HG02642 (cell line): ENCODE data around the gene TLR2.
"Not testable (repeated sequence)": the region's sequence is repeated elsewhere in the genome, so short reads cannot be mapped to it uniquely, and the experiment has no call there.

Experiments used
- ATAC-seq: cut with Tn5 transposase; IDR thresholded peaks from one replicate; pipeline ENCODE4 v1.9.1; 2021; ENCODE audit warnings: mild to moderate bottlenecking; ENCODE audit not compliant: unreplicated experiment, poor library complexity

The TLR2 gene

GRCh38 chr4:153655002-153655541 lies 29.0 kb upstream of the TLR2 start:
- no peak for ATAC-seq

DNA sequence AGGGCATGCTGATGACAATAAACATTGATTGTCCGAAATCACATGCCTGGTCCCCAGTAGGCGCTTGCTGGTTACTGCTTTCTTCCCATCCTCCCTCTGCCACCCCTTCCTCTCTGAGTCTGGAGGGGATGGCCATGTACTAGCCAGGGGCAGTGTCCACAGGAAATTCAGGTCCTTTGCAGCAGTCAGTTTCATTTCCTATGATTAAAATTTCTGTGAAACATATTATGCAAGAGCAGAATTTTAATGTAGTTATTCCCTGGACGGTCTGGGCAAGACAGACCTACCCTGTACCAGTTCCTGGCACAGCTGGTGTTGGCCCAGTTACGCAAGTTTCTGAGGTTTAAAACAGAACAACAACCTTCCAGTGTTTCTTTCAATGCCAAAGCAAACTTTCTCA lies 28.2 kb upstream of the TLR2 start:
- ATAC-seq: no peak

GRCh38 chr4:153661215-153661822 lies 22.8 kb upstream of the TLR2 start:
- no peak for ATAC-seq

- no peak for ATAC-seq
Measured at GRCh38 chr4:153661908-153662307, 22.2 kb upstream of the TLR2 start.

DNA sequence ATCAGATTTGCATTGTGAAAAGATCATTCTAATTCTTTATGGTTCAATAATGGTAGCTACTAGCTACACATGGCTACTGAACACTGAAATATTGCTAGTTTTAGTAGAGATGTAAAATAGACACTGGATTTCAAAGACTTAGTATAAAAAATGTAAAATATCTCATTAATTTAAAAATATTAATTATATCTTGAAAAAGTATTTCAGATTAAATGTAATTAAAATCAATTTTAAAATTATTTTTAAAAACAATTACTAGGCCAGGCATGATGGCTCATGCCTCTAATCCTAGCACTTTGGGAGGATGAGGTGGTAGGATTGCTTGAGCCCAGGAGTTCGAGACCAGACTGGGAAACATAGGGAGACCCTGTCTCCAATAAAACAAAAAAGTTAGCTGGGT lies 20.4 kb upstream of the TLR2 start:
- ATAC-seq: no peak

DNA sequence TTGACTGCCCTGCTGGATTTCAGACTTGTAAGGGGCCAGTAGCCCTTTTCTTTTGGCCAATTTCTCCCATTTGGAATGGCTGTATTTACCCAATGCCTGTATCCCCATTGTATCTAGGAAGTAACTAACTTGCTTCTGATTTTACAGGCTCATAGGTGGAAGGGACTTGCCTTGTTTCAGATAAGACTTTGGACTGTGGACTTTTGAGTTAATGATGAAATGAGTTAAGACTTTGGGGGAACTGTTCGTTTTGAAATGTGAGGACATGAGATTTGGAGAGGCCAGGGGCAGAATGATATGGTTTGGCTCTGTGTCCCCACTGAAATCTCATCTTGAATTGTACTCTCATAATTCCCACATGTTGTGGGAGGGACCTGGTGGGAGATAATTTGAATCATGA lies 17.6 kb upstream of the TLR2 start:
- ATAC-seq: not testable (repeated sequence)

DNA sequence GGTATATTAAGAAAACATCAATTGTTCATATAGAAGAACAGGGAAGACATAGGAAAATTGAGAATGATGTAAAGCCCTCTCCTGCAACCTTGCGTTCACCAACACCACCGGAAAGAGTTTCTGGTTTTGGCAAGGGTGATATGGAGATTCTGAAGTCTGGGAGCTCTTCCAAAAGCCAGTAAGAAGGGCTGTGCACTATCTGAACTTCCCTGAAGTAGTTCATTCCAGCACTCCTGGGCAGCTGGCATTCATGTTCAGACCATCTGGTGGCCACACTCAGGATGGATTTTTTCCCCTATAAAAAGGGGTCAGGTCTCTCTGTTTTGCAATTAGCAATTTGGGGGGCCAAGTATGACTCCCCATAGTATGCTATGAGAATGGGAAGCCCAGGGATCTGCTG lies 15.4 kb upstream of the TLR2 start:
- no peak for ATAC-seq

GRCh38 chr4:153669838-153670237 lies 14.2 kb upstream of the TLR2 start:
- ATAC-seq: no peak

- ATAC-seq: no peak
Measured at GRCh38 chr4:153676486-153676885, 7.6 kb upstream of the TLR2 start.

- ATAC-seq: no peak
Measured at GRCh38 chr4:153676984-153677383, 7.1 kb upstream of the TLR2 start.

DNA sequence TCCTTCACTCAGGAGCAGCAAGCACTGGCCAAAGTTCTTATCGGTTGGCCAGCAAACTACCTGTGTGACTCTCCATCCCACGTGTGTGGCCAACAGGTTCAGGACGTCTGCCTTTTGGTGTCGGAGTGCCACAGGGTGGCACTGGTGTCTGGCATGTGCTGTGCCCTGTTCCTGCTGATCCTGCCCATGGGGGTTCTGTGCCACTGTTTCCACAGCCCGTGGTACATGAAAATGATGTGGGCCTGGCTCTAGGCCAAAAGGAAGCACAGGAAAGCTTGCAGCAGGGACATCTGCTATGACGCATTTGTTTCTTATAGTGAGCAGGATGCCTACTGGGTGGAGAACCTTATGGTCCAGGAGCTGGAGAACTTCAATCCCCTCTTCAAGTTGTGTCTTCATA lies 4.6 kb upstream of the TLR2 start:
- ATAC-seq: no peak

- no peak for ATAC-seq
Measured at GRCh38 chr4:153683763-153684181, 308 bp upstream of the TLR2 start.

DNA sequence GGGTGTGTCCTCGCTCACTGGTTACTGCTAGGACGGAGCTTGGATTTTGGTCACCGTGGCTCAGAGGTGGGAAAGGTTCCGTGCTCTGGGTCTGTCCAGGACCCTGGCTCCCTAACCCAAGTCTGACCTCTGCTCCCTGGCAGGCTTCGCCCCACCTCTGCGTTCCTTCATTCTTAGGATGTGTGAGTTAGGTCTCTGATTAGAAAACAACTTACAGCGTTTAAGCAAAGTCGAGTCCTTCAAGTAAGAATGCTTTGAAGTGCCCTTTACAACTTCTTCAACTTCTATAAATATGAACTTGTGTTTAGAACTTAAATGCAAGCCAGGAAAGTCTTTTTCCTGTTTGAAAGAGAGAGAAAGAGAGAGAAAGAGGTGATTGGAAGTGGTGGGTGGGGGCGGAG lies 891 bp downstream of the TLR2 start:
- ATAC-seq: no peak

DNA sequence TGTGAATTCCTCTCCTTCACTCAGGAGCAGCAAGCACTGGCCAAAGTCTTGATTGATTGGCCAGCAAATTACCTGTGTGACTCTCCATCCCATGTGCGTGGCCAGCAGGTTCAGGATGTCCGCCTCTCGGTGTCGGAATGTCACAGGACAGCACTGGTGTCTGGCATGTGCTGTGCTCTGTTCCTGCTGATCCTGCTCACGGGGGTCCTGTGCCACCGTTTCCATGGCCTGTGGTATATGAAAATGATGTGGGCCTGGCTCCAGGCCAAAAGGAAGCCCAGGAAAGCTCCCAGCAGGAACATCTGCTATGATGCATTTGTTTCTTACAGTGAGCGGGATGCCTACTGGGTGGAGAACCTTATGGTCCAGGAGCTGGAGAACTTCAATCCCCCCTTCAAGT lies 20.4 kb downstream of the TLR2 start:
- no peak for ATAC-seq

DNA sequence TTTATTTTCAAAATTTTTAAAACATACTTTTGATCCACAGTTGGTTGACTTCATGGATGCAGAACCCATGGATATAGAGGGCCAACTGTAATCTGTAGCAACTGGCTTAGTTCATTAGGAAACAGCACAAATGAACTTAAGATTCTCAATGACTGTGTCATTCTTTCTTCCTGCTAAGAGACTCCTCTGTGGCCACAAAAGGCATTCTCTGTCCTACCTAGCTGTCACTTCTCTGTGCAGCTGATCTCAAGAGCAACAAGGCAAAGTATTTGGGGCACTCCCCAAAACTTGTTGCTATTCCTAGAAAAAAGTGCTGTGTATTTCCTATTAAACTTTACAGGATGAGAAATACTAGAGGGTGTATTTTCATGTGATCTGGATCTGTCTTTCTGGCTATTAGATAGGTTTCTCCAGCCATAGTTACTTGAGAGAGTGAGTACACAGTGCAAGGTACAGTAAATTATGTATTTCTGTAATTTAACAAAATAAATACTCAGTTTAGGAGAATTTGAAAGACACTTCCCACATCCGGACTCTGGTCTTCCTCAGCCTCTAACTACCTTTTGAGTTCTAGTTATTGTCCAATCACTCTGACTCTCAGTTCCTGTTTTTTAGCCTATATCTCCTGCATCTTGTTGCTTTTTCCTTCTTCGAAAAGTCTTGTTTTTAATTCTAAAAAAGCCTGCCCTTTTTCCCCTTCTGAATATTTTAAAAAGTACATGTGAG lies 21.8 kb downstream of the TLR2 start:
- peak; percentile 78 for ATAC-seq

GRCh38 chr4:153706519-153706918 lies 22.4 kb downstream of the TLR2 start:
- peak; percentile 23 for ATAC-seq

DNA sequence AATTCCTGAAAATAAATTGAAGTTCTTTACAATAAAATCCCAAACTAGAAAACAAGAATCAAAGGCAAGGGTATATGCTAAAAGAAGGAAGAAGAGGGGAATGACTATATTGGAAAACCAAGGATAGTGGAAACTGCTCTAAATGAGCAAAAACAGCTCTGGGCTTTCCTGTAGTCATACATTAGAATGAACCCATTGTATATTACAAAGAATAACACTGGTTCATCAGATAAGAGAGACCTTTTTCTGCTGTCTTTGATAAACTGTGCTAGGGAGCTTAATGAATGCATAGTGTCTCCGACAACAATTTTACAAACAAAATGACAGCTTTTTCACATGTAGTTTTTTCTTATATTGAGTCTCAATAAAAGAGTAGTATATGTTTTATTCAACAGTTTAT lies 26.6 kb downstream of the TLR2 start:
- no peak for ATAC-seq

DNA sequence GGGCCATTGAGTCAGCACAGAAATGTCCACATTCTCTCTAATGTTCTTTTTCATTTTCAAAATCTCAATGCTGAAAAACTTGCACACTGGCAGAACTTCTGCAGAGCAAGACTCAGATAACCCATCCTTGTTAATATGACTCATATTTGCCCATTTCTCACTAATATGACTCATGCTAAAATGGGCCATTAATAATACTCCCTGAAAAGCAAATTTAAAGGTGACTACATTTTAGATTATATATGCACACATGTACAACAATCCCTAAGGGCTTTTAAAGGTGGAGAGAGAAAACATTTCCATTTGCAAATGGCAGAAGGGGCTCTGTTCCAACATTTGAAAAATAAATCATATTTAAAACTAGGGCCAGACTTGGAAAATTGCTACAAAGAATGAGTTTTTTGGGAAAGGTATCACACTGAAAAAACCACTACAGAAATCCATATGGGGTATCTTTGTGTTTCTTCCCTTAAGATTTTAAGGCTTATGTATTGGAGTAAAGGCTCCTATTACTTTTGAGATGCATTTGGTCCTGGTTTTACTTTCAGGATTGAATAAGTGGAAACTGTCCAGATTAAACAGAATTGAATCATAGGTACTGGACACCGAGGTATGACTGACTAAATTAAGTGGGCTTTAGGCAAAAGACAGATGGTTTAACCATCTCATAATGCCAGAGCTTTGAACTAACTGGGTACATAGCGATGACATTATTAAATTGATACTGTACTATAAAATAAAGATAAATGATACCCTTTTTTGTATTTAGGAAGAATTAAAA lies 30.0 kb downstream of the TLR2 start:
- no peak for ATAC-seq

DNA sequence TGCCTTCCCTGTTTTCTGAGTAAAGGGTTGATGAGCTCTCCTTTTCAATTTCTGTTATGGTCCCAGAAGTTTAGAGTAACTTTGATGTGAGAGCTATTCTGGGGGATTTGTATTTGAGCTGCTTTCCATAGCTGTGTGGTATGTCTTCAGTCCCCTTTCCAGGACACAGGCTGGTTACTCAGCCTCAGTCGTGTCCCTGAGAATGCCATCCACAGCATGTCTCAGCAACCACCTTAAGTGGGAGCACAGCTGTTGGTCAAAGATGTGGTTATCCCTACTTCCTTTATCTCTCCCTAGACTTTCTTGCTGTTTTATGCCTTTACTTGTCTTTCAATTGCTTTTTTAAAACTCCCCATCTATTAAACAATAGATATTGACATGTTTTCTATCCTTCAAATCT lies 38.0 kb downstream of the TLR2 start:
- no peak for ATAC-seq

DNA sequence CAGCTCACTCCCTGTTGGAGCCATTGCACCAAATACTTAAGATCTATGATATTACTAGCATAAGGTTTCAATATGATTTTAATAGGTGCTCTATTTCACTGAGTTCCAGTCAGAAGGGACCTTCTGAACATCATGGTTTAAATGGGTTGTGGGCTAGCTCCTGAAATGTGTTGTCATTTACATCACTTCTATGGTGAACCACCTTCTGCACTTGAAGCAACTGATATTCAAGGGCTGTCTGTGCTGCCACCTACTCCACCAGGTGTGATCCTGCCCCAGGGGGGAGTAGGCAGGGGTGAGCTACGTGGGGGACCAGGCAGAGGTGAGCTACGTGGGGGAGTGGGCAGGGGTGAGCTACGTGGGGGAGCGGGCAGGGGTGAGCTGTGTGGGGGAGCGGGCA lies 40.5 kb downstream of the TLR2 start:
- no peak for ATAC-seq

GRCh38 chr4:153725136-153725830 lies 41.2 kb downstream of the TLR2 start:
- ATAC-seq: no peak
